HEK293 (cell line): Measurements from ENCODE around the gene PTPN12.

Source experiments
- CTCF ChIA-PET: fragments of 350-600 bp; formaldehyde crosslinking; extraction: SDS; loops from one replicate; lab custom pipeline; 2021; ENCODE audit warnings: antibody characterized with exemption; lab: Yijun Ruan, JAX
- POLR2A ChIA-PET: fragments of 300-600 bp; formaldehyde crosslinking; extraction: SDS; loops from one replicate; lab custom pipeline; 2020; ENCODE audit warnings: antibody characterized with exemption, inconsistent platforms; lab: Yijun Ruan, JAX
- H3K27ac ChIP-seq: fragments of 200-500 bp; sonication (Bioruptor generic); 2 replicates; pipeline ENCODE4 v1.5.1; 2014; ENCODE audit warnings: low read depth, low read length, control low read depth, inconsistent platforms; ENCODE audit errors: extremely low read depth
- H3K36me3 ChIP-seq, 2 experiments: fragments of 200-500 bp in 1 of 2; sonication (Bioruptor generic) in 1 of 2; 1 replicate in 1 of 2; 2 replicates in 1 of 2; pipeline ENCODE4 v1.5.1; 2014 to 2017; ENCODE audit warnings: inconsistent platforms in 2 of 2, low read length in 2 of 2; ENCODE audit not compliant: control insufficient read depth in 2 of 2, insufficient read depth in 1 of 2
- H3K4me1 ChIP-seq: fragments of 200-500 bp; sonication (Bioruptor generic); 2 replicates; pipeline ENCODE4 v1.5.1; 2014; ENCODE audit warnings: mild to moderate bottlenecking, low read length, inconsistent platforms; ENCODE audit not compliant: control insufficient read depth, insufficient read depth
- H3K4me3 ChIP-seq: 2 replicates; pipeline ENCODE4 v1.5.1; 2011; ENCODE audit warnings: low read depth, mild to moderate bottlenecking, control low read depth, low read length, moderate library complexity
- H3K9me3 ChIP-seq: fragments of 200-500 bp; sonication (Bioruptor generic); 2 replicates; pipeline ENCODE4 v1.5.1; 2014; ENCODE audit warnings: low read depth, low read length, inconsistent platforms; ENCODE audit not compliant: control insufficient read depth, insufficient read depth
- ELK4 ChIP-seq: IDR thresholded peaks from 2 replicates; pipeline ENCODE4 v1.6.1; 2011; ENCODE audit warnings: mild to moderate bottlenecking, low read depth, low read length, borderline replicate concordance
- HOXA7 ChIP-seq: sonication (generic); formaldehyde crosslinking; IDR thresholded peaks from 2 replicates; pipeline ENCODE4 v1.8.1; 2022; ENCODE audit warnings: missing genetic modification reagents, borderline replicate concordance
- PATZ1 ChIP-seq: fragments of 450-650 bp; formaldehyde crosslinking; IDR thresholded peaks from 2 replicates; pipeline ENCODE4 v1.5.1; 2016; ENCODE audit warnings: missing biosample characterization, missing genetic modification characterization
- SALL2 ChIP-seq: fragments of 450-650 bp; formaldehyde crosslinking; IDR thresholded peaks from 2 replicates; pipeline ENCODE4 v1.5.0; 2017; ENCODE audit warnings: missing biosample characterization, mild to moderate bottlenecking, missing genetic modification characterization, borderline replicate concordance
- YY1 ChIP-seq: fragments of 450-650 bp; formaldehyde crosslinking; IDR thresholded peaks from 2 replicates; pipeline ENCODE4 v1.5.1; 2018; ENCODE audit warnings: missing biosample characterization, missing genetic modification characterization
- YY2 ChIP-seq: fragments of 450-650 bp; formaldehyde crosslinking; IDR thresholded peaks from 2 replicates; pipeline ENCODE4 v1.5.1; 2016; ENCODE audit warnings: missing biosample characterization, missing genetic modification characterization
- ZBTB21 ChIP-seq: fragments of 450-650 bp; formaldehyde crosslinking; IDR thresholded peaks from 2 replicates; pipeline ENCODE4 v1.5.1; 2017; ENCODE audit warnings: missing biosample characterization, missing genetic modification characterization
- ZBTB7A ChIP-seq: fragments of 450-650 bp; formaldehyde crosslinking; IDR thresholded peaks from 2 replicates; pipeline ENCODE4 v1.5.1; 2016; ENCODE audit warnings: low read depth, missing biosample characterization, missing genetic modification characterization
- ZNF112 ChIP-seq: fragments of 450-650 bp; formaldehyde crosslinking; IDR thresholded peaks from 2 replicates; pipeline ENCODE4 v1.5.0; 2017; ENCODE audit warnings: missing biosample characterization, missing genetic modification characterization
- ZNF114 ChIP-seq: fragments of 450-650 bp; formaldehyde crosslinking; IDR thresholded peaks from 2 replicates; pipeline ENCODE4 v1.5.0; 2017; ENCODE audit warnings: missing biosample characterization, missing genetic modification characterization
- ZNF133 ChIP-seq: fragments of 450-650 bp; formaldehyde crosslinking; IDR thresholded peaks from 2 replicates; pipeline ENCODE4 v1.5.1; 2016; ENCODE audit warnings: missing biosample characterization, missing genetic modification characterization
- ZNF169 ChIP-seq: fragments of 450-650 bp; formaldehyde crosslinking; IDR thresholded peaks from 2 replicates; pipeline ENCODE4 v1.5.1; 2016; ENCODE audit warnings: missing biosample characterization, missing genetic modification characterization
- ZNF274 ChIP-seq, 2 experiments: fragments of 200-500 bp in 1 of 2; fragments of 450-650 bp in 1 of 2; sonication (Bioruptor generic) in 1 of 2; formaldehyde crosslinking in 1 of 2; IDR thresholded peaks; 2 replicates each; pipeline versions ENCODE4 v1.5.1 to v1.6.1; 2014 to 2016; ENCODE audit warnings: borderline replicate concordance in 1 of 2, inconsistent platforms in 1 of 2, low read length in 1 of 2, missing biosample characterization in 1 of 2, missing genetic modification characterization in 1 of 2
- ZNF341 ChIP-seq: fragments of 450-650 bp; formaldehyde crosslinking; IDR thresholded peaks from 2 replicates; pipeline ENCODE4; 2016; ENCODE audit warnings: low read depth, missing biosample characterization, missing genetic modification characterization
- ZNF398 ChIP-seq: fragments of 450-650 bp; formaldehyde crosslinking; IDR thresholded peaks from 2 replicates; pipeline ENCODE4 v1.5.1; 2017; ENCODE audit warnings: missing biosample characterization, missing genetic modification characterization
- ZNF449 ChIP-seq: fragments of 450-650 bp; formaldehyde crosslinking; IDR thresholded peaks from 2 replicates; pipeline ENCODE4 v1.5.1; 2017; ENCODE audit warnings: missing biosample characterization, mild to moderate bottlenecking, missing genetic modification characterization, moderate library complexity
- ZNF48 ChIP-seq: fragments of 450-650 bp; formaldehyde crosslinking; IDR thresholded peaks from 2 replicates; pipeline ENCODE4 v1.5.1; 2016; ENCODE audit warnings: missing biosample characterization, missing genetic modification characterization
- ZNF549 ChIP-seq: fragments of 450-650 bp; IDR thresholded peaks from 2 replicates; pipeline ENCODE4 v1.5.1; 2018; ENCODE audit warnings: missing biosample characterization, missing genetic modification characterization, mild to moderate bottlenecking, inconsistent platforms, moderate library complexity
- ZNF571 ChIP-seq: fragments of 450-650 bp; formaldehyde crosslinking; IDR thresholded peaks from 2 replicates; pipeline ENCODE4 v1.5.0; 2017; ENCODE audit warnings: missing biosample characterization, missing genetic modification characterization
- ZNF658 ChIP-seq: fragments of 450-650 bp; formaldehyde crosslinking; IDR thresholded peaks from 2 replicates; pipeline ENCODE4; 2016; ENCODE audit warnings: missing biosample characterization, missing genetic modification characterization
- ZNF76 ChIP-seq: fragments of 450-650 bp; formaldehyde crosslinking; IDR thresholded peaks from 2 replicates; pipeline ENCODE4; 2016; ENCODE audit warnings: low read depth, missing biosample characterization, missing genetic modification characterization, borderline replicate concordance
- ZNF785 ChIP-seq: fragments of 450-650 bp; formaldehyde crosslinking; IDR thresholded peaks from 2 replicates; pipeline ENCODE4 v1.5.1; 2016; ENCODE audit warnings: missing biosample characterization, missing genetic modification characterization
- ZNF792 ChIP-seq: fragments of 450-650 bp; formaldehyde crosslinking; IDR thresholded peaks from 2 replicates; pipeline ENCODE4 v1.5.1; 2016; ENCODE audit warnings: missing biosample characterization, missing genetic modification characterization
- ZNF843 ChIP-seq: fragments of 450-650 bp; formaldehyde crosslinking; IDR thresholded peaks from 2 replicates; pipeline ENCODE4 v1.5.1; 2016; ENCODE audit warnings: missing biosample characterization, missing genetic modification characterization
- ZSCAN16 ChIP-seq: fragments of 450-650 bp; formaldehyde crosslinking; IDR thresholded peaks from 2 replicates; pipeline ENCODE4 v1.5.1; 2016; ENCODE audit warnings: missing biosample characterization, missing genetic modification characterization

The PTPN12 gene

GRCh38 chr7:77537136-77537777 lies at the start of gene PTPN12:
PTPN12 (plus strand) TSS chr7:77537295; CDS start chr7:77537547, 252 bp downstream.
- ChIA-PET POLR2A (interaction anchor here (0.6 to 1.0 kb wide), 4 partner anchors 28 to 119 kb away, joined by 3 to 4 read pairs (median 4); no protein-coding TSS in a partner anchor), CTCF (interaction anchor here (0.6 kb wide), 1 partner anchor 11 kb away, joined by 4 read pairs; no protein-coding TSS in a partner anchor)
- Histone ChIP-seq H3K36me3 (no peaks in the 10 kb centered on the region), H3K9me3 (no peaks in the 10 kb centered on the region), H3K4me1 (no peaks in the 10 kb centered on the region), H3K4me3 (peak within 1 kb of the TSS; percentile 73), H3K27ac (peak within 1 kb of the TSS; percentile 94)
- peak; percentile 14; the same call in 1 of the 2 replicates for TF ChIP-seq ZNF398 (tag by site-specific recombination)
- no peak for TF ChIP-seq ZNF843 (tag by site-specific recombination)
- no peak for TF ChIP-seq ZNF114 (tag by site-specific recombination)
- no peak for TF ChIP-seq ZNF792 (tag by site-specific recombination)
- TF ChIP-seq ZNF112 = no peak
- TF ChIP-seq ELK4 = no peak
- no peak for TF ChIP-seq ZBTB7A
- peak; percentile 59; the same call in 1 of the 2 replicates for TF ChIP-seq PATZ1 (tag by site-specific recombination)
- TF ChIP-seq ZNF785 (tag by site-specific recombination) = no peak
- no peak for TF ChIP-seq ZNF449
- no peak for TF ChIP-seq HOXA7 (CRISPR knock-in tag)
- TF ChIP-seq ZNF549 (tag by site-specific recombination) = no peak
- TF ChIP-seq SALL2 (tag by site-specific recombination) = no peak
- TF ChIP-seq ZNF133 (tag by site-specific recombination) = no peak
- TF ChIP-seq ZNF274 (IDR thresholded peaks at IDR 0.05; ENCODE audit: low read length) = no peak
- no peak for TF ChIP-seq ZNF274 (tag by site-specific recombination; IDR thresholded peaks at IDR 0.05; ENCODE audit: borderline replicate concordance)
- no peak for TF ChIP-seq ZBTB21 (tag by site-specific recombination)
- no peak for TF ChIP-seq YY1 (tag by site-specific recombination)
- TF ChIP-seq ZNF169 = no peak
- TF ChIP-seq ZNF341 (tag by site-specific recombination) = peak; percentile 37; the same call in 1 of the 2 replicates
- TF ChIP-seq ZNF658 (tag by site-specific recombination) = no peak
- peak; percentile 28; the same call in 1 of the 2 replicates for TF ChIP-seq ZNF76 (tag by site-specific recombination)
- TF ChIP-seq ZNF571 (tag by site-specific recombination) = no peak
- TF ChIP-seq ZNF48 (tag by site-specific recombination) = no peak
- TF ChIP-seq YY2 = no peak
- no peak for TF ChIP-seq ZSCAN16 (tag by site-specific recombination)
